T-helper 1 cell (primary cell): ENCODE measurements around the gene PXDN.
"Not testable (repeated sequence)": the region's sequence is repeated elsewhere in the genome, so short reads cannot be mapped to it uniquely, and the experiment has no call there.

Source experiments
- DNase-seq, 5 donors: peaks; one replicate each; pipeline ENCODE4 v3.0.0-alpha.2; 2012 to 2020

PXDN gene

DNA sequence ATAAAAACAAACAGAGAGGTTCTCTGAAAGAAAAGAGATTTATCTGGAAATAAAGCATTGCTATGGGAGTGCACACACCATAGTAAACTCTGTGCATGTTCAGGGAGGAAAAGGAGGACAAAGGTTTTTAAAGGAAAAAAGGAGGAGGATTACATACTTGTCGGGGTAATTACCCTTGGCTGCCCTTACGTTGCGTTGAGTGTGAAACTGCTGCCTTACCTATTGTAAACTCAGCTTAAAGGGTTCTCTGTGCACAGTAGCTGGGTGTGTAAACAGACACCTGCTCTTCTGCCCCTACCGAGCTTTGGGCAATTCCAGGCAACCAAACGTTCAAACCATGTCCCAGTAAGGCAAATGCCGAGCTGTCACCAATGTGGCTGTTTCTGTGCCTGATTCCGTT lies 29.6 kb upstream of the PXDN start:
- no peak for DNase-seq

DNA sequence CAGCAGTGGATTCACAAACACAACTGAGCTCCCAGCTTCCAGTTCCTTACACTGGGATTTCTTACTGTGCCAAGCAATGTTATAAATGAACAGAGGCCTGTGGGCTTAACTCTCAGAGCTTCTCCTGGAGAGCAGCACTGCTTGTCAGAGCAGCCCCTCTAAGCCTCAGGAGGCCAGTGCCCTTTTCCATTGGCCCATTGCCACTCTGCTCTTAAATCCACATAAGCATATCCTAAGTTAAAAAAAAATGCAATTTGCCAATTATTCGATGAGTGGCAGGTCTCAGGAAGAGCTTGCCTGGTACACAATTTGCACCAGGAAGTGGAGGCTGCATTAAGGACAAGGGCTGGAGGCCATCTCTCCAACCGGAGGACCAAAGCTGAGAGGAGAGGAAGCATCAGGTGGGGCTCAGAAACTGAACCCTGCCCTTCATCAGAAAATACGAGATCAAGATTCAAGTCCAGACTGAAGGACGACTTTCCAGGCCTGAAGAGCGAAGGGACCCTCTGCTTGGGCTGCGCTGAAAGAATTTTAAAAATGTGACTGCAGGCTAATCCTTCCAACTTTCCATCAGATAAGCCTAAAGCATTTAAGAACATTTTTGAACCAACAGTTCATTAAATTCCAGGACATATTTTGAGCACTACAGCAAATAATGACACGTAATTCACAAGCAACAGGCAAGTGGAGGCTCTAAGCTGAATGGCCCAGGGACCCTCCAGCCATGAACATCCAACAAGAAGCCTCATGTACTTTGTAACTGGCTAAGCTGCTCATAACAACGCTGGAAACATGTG lies 28.4 kb upstream of the PXDN start:
- DNase-seq: no peak

DNA sequence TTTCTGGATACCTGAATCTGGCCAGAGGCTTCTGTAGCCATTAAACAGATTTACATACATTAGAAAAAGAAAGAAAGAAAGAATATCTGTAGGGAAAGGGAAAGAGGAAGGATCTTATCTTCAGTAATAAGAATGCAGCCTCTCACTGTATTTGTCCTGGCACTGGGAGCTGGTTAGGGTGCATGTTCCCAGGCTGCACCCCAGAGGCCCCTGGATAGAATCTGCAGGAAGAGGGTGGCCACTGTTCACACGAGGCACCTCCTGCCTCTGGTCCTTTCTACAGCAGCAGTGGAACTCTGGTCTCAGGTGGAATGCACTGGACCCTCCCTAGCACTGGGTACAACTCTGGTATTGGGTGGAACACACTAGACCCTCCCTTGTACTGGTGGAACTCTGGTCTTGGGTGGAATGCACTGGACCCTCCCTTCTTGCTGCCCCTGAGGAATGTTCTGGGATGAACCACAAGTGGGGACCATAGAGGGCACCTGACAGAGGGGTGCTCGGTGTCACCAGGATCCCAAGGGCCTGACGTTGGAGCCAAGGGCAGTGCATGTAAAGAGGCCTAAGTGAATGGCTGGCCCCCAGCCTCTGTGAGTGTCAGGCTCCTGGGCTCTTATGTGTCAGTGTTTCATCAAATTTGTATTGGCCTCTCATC lies 27.4 kb upstream of the PXDN start:
- DNase-seq: no peak

DNA sequence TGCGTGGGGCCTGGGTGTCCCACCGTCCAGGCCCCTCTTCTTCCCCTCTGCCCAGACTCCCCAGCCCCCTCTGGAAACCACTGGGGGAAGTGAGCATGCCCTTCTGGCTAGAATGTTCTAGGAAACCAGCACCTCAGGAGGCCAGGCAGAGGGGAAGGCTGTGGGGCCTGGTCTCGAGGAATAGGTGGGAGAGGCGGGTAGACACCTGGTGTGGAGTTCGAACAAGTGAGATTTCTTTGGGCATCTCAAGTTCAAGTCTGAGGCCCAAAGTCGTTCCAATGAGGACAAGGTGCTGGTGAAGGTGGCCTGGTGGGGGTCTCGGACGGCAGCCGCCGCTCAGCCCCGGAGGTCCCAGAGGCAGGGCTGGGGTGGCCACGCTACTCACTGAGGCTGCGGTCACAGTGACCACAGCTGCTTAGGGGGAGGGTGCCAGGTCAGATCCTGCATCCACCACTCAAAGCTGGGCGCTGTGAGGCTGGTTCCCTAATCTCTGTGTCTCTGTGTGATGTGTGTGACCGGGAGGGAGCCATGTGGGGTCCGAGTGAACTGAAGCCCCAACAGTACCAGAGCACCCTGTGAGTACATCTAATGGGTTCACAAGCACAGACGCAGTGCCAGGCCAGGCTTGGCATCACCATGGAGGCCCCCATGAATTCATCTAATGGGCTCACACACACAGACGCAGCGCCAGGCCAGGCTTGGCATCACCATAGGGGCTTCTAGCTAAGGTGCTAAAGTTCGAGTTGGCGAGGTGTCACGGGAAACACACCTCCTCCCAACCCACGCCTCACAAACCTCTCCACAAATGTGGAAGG lies 26.5 kb upstream of the PXDN start:
- no peak for DNase-seq

DNA sequence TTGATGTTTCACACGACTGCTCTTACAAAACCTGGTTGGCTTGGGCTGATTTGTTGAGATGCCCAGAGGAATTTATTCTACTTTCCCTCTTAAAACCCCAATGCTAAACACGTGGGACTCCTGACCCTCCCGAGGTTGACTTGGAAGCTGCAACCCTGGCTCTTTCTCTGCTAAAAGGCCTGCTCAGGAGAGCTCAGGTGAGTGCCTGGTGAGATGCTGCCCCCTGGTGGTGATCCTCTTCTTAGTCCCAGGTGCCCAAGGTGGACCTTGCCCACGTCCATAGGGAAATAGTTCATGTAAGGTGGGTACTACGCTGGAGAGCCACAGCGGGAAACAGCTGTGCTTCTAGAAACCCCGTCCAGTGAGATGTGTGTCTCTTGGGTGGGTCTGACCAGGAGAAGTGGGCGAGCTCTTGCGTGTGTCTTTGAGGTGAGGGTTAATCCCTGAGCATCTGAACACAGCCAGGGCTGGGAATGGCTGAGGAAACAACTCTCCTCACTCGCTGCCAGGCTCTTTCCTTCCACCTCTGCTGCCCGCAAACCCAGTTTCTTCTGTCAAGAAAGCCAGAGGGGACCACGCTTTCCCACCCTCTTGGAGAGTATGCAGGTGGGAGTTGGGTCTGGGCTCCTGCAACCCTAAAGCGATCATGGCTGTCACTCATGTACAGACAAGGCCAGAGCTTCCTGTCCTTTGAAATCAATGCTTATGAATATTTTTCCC lies 25.5 kb upstream of the PXDN start:
- peak in 2 of 5 donors; percentile 13 to 43 for DNase-seq

DNA sequence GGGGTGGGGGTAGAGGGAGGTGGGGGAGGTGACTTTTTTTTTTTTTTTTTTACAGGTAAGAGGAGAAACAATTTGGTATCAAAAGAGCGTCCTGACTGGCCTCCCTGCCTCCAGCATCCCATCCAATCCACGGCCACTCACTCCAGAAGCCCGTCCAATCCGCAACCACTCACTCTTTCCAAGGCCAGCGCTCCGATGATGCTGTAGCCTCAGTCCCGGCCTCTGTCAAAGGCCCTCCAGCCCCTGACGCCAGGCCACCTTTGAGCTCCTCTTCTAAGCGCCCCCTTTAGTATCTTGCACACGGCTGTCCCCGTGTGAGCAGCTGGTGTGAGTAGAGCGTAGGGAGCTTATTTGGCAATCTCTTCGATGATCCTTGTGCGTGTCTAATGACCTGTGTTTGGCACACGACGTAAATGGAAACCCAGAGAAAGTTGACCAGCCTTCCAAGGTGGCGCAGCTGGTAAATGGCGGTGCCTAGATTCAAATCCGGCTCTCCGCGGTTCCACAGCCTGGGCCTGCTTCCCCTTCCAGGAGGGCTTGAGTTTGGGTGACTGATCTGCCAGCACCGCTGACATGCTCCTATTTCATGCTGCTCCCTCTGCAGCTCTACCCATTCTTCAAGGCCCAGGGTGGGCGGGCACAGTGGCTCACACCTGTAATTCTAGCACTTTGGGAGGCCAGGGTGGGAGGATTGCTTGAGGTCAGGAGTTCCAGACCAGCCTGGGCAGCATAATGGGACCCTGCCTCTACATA lies 23.8 kb upstream of the PXDN start:
- no peak for DNase-seq

DNA sequence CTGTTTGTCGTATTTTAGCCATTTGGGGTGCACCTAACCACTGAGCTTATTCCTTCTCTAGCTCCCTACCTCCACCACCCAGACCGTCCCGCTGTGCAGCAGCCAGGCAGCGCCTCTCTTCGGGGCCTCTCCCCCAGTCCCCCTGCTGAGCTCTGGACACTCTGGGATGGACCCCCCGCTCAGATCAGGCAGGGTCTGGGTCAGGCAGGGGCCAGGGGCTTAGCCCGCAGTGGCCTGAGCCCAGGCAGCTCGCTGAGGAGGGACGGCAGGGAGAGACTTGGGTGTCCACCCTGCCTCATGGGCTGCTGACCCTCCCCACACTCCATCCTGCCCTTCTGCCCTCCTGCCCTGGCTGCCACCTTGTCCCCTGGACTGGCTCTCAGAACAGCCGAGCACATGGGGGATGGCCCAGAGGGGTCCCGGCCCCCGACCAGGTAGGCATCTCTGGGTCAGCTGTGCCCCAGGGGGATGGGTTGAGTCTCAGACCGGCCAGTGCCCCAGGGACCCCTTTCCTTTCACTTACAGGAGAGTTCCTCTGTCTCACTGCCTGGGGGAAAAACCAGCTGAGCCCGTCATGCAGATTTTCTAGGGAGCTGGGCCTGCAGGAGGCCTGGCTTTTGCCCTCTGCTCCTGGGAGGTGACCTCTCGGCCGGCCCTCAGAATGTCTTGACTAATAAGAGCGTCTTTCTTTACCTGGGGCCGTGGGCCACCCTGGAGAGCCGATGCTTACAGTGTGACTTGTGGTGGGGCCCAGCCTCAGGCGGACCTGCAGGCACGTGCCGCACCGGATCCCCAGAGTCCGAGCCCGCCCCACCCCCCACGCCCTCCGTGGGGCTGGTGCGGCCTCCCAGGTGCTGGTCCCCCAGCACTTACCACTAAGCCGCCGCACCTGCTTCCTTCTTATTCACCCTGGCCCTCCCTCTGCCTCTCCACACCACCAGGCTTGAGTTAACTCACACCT lies 22.8 kb upstream of the PXDN start:
- no peak for DNase-seq

DNA sequence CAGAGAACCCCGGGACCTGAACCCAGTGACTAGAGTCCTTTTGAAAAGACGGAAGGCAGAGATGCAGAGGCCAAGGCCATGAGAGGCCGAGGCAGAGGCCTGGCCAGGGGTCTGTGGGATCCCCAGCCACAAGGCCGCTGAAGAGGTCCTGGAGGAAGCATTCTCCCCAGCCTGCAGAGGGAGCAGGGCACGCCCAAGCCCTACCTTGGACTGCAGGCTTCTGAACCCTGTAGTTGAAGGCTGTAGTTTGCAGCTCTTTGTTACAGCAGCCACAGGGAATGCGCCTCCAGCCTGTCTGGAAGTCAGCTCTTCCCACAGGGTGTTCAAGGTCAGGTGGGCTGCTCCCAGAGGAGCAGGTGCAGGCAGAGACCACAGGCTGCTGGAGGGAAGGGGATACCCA lies 22.1 kb upstream of the PXDN start:
- no peak for DNase-seq

DNA sequence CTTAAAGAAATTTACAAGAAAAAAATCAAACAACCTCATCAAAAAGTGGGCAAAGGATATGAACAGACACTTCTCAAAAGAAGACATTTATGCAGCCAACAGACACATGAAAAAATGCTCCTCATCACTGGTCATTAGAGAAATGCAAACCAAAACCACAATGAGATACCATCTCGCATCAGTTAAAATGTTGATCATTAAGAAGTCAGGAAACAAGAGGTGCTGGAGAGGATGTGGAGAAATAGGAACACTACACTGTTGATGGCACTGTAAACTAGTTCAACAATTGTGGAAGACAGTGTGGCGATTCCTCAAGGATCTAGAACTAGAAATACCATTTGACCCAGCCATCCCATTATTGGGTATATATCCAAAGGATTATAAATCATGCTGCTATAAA lies 20.9 kb upstream of the PXDN start:
- DNase-seq: not testable (repeated sequence)

DNA sequence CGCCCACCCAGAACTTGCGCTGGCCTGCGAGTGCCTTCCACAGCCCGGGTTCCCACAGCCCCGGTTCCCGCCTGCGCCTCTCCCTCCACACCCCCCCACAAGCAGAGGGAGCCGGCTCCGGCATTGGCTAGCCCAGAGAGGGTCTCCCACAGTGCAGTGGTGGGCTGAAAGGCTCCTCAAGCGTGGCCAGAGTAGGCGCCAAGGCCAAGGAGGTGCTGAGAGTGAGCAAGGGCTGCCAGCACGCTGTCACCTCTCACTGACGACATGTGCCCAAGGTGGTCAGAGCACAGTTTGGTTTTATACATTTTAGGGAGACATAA lies 15.3 kb upstream of the PXDN start:
- no peak for DNase-seq

DNA sequence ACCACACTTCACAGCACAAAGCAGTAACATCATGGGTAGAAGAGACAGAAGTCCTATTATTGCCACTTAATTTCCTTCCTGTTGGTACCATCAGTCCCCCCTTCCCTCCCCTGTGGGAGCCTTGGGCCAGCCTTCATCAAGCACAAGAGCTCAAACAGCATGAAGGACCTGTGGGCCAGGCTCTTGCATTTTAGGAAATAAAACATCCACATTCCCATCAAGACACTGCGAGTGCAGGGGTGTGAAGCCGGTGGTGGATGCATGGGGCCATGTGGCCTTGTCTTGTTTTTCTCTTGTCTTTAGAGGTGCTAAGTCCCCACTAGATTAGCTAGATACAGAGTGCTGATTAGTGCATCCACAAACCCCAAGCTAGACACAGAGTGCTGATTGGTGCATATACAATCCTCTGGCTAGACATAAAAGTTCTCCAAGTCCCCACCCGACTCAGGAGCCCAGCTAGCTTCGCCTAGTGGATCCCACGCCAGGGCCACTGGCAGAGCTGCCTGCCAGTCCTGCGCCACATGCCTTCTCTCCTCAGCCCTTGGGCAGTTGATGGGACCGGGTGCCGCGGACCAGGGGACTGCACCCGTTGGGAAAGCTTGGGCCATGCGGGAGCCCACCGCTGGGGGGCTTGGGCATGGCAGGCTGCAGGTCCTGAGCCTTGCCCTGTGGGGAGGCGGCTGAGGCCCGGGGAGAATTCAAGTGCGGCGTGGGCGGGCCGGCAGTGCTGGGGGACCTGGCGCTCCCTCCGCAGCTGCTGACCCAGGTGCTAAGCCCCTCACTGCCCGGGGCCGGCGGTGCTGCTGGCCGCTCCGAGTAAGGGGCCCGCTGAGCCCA lies 14.7 kb upstream of the PXDN start:
- no peak for DNase-seq

DNA sequence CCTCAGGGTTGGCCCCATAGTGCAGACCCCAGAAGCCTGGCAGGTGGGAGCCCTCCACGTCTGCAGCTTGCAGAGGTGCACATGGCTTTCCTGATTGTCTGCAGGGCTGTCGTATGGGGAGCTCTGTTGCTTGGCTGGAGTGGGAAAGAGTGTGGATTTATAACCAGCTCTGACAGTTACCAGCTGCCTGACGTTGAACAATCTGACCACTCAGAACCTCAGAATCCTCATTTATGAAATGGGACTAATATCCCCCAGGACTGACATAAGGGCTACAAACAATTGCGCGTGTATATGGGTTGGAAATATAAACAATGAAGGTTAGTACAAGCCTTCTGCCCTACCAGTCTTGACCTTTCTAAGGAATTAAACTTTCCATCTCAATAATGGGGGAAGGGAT lies 13.9 kb upstream of the PXDN start:
- no peak for DNase-seq

DNA sequence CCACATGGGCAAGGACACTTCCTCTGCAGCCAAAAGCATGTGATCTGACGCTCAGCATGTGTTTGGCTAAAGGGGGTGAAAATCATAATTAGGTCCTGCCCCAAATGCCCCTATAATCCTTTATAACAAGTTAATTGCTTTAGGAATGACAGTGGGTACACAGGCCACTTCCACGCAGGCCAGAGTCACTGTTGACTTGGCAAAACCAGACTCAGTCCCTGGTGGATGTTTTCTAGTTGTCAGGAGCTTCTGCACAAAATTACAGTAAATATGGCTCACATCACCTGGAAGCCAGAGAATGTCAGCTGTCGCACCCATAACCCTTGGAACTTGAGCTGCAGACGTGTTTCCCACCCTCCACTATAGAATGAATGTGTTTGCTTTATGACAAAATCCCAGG lies 13.3 kb upstream of the PXDN start:
- no peak for DNase-seq

DNA sequence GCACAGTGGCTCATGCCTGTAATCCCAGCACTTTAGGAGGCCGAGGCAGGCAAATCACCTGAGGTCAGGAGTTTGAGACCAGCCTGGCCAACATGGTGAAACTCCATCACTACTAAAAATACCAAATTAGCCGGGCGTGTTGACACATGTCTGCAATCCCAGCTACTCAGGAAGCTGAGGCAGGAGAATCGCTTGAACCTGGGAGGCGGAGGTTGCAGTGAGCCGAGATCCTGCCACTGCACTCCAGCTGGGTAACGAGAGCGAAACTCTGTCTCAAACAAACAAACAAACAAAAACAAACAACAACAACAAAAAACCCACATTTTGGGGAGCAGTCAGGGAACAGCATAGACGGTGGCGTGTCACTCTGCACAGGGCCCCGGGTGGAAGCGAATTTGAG lies 12.8 kb upstream of the PXDN start:
- not testable (repeated sequence) for DNase-seq

DNA sequence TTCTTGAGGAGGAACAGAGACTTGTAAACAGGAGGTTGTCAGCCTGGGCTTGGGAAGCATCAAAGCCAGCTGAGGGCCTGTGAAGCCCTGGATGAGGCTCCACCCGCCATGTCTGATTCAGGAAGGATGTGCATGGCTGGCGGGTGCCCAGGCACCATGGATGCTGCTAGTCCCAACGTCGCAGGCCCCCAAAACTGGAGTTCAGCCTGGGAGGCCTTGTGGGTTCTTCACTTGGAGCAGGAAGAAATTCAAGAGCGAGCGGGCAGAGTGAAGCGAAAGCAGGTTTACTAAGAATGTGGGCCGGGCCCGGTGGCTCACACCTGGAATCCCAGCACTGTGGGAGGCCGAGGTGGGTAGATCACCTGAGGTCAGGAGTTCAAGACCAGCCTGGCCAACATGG lies 12.1 kb upstream of the PXDN start:
- no peak for DNase-seq

DNA sequence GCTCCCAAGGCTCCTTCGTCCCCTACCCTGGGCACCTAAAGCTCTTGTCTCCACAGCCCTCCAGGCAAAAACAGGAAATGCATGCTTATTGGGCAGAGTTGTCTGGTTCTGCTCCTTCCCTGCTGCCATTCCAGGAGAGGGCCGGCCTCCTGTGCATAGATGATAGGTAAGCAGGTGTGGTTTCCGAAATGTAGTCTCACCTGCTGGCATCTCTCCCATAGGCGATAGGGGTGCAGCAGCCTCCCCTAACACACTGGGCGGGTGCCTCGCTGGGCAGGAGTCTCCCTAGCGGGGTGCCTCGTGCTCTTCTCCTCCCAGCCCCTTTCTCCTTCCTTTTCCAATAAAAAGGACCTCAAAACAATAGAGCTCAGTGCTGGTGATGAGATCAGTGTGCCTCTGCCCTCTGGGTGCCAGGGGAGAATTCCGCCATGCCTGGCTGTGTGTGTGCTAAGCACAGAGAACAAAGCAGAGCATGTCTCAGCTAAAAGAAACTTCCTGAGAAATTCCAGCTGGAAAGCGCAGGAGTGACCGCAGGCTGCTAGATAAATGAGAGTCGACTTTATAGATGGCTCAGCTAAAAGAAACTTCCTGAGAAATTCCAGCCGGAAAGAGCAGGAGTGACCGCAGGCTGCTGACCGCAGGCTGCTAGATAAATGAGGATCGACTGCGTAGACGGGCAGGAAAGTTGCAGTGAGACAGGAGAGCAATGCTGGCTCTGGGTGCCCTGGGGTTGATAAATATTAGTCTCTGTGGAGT lies 11.3 kb upstream of the PXDN start:
- no peak for DNase-seq

DNA sequence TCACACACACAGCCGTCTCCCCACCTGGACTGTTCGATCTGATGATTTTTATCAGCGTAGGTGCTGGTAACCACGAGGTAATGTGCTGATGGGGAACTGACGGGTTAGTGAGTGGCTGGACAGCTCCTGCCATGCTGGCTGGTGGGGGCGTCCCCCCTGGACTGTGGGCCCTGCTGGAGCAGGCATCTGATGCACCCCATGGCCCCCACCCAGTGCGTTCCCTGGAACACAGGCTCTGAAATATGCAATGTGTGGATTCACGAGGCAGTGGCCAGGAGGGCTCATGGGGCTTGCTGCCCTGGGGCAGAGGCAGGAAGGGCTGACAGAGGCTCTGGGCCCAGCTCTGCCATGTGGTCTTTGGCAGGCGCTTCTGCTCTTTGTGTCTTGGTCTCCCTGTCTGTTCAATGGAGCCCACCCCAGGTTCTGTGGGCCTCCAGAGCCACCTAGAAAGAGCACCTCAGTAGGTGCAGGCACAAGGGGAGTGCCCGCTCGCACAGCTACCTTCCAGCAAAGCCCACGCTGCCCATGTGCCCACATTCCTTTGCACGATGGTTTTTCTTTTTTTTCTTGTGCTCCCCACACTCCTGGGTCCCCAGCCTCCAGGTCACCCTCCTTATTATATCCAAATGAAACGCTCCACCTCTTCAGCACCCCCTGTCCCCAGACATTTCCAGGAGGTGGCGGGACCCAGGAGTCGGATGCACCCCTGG lies 10.3 kb upstream of the PXDN start:
- DNase-seq: no peak

DNA sequence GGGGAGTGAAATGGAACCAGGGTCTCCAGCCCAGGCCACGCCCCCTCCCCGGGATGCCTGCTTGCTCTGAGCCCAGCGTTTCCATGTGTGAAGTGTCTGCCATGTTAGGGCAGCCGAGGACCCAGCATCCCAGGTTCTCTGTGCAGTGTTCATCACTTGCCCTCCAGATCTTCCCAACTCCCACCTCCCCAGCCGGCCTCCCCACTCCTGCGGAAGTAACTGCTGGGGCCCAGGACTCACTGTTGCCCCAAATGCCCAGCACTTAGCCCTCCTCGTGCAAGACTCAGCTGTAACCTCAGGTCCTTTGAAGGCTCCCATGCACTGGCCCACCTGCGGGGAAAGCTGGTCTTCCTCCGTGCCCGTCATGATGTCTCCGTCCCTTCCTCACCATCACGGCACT lies 9.7 kb upstream of the PXDN start:
- DNase-seq: no peak

DNA sequence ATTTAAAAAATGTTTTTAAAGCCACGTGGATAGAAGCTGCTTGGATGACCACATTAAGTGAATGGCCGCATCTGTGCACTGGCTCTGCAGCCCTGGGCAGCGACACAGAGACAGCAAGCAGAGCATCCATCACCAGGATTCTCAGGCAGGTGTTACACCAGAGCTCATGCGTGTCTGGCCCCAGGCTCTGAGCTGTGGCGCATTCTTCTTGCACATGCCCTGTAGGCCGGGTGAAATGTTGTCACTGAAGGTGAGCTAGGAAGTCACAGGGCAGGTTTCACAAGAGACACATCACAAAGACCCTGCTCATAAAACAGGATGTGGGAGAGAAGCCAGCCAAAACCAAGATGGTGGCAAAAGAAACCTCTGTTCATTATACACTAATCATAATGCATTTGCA lies 8.4 kb upstream of the PXDN start:
- no peak for DNase-seq
